GM12891 (cell line): ENCODE results near the gene NDUFA8.

ENCODE experiments used
- PAX5 ChIP-seq: IDR thresholded peaks from 2 replicates; pipeline ENCODE4 v1.6.1; 2011; ENCODE audit warnings: low read length, moderate library complexity, mild to moderate bottlenecking; ENCODE audit not compliant: insufficient read depth, severe bottlenecking
- POLR2A ChIP-seq: IDR thresholded peaks from 2 replicates; pipeline ENCODE4 v1.6.1; 2011; ENCODE audit warnings: low read depth, low read length, control low read depth
- POLR2AphosphoS5 ChIP-seq: IDR thresholded peaks from 2 replicates; pipeline ENCODE4 v1.6.1; 2011; ENCODE audit warnings: low read depth, low read length, control low read depth
- TAF1 ChIP-seq: IDR thresholded peaks from 2 replicates; pipeline ENCODE4 v1.6.1; 2011; ENCODE audit warnings: low read depth, low read length, control low read depth

DNA sequence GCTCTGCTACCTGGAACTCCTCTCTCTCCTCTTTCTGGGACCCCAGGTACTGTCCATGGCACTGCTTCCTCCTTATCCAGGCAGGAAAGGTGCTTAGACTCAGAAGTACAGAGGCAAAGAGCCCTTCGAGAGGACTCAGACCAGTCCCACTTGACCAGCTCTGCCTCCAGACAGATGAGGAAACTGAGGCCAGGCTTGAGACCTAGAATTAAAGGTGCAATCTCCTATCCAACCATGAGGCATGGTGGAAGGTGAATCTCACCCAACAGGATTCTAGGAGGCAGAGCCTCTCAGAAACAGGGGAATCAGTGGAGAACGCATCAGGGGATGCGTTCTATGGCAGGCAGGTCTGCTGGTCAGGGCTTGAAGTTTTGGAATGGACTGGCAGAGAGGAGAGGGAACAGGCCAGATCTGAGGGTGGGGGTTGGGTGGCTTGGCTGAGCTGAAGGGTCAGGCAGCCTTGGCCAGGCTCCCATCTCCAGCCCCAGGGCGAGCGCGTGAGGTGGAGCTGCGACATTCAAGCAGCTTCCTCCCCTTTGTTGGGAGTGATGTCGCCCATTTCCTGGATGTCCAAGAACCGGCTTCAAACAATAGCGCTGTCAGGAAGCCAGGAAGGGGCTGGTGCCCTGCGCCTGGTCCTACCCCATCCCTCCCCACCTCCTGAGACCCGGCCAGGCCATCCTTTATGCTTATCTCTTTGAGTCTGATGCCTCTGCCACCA, 26.2 kb downstream of the NDUFA8 start:
- no peak for TF ChIP-seq POLR2A
- TF ChIP-seq POLR2AphosphoS5, result no peak
- TF ChIP-seq TAF1, result no peak
- no peak for TF ChIP-seq PAX5
